K562 (cell line): ENCODE results near the gene ACP4. TPM values are rescaled to one million over a fixed set of nuclear protein-coding genes. Genes with fewer than 3 reads are reported as not detected.

Source experiments
- BACH1 ChIP-seq: fragments of 200-800 bp; sonication (Bioruptor generic); IDR thresholded peaks from 2 replicates; pipeline ENCODE4 v1.6.1; 2016; ENCODE audit warnings: missing genetic modification characterization, missing compliant biosample characterization
- CBX8 ChIP-seq: fragments of 200-600 bp; sonication (generic); IDR thresholded peaks from 2 replicates; pipeline ENCODE4 v1.6.1; 2012; ENCODE audit warnings: borderline replicate concordance, mixed run types, low read depth, mild to moderate bottlenecking, moderate library complexity, mixed read lengths, low read length, control low read depth, inconsistent platforms; ENCODE audit not compliant: poor library complexity, severe bottlenecking; ENCODE audit errors: extremely low read depth
- ETS2 ChIP-seq: IDR thresholded peaks from 2 replicates; pipeline ENCODE4 v1.6.1; 2016; ENCODE audit warnings: borderline replicate concordance, missing genetic modification characterization, mild to moderate bottlenecking, moderate library complexity, missing compliant biosample characterization; ENCODE audit not compliant: poor library complexity, severe bottlenecking
- KDM4B ChIP-seq, 2 experiments: fragments of 450-650 bp in 1 of 2; sonication (generic) in 1 of 2; IDR thresholded peaks; 2 replicates each; pipeline ENCODE4 v1.6.1; 2016 to 2017; ENCODE audit warnings: borderline replicate concordance in 2 of 2, antibody characterized with exemption in 1 of 2, low read depth in 1 of 2, mild to moderate bottlenecking in 1 of 2
- MXD1 ChIP-seq: fragments of 250-450 bp; sonication (Bioruptor Pico); IDR thresholded peaks from 2 replicates; pipeline ENCODE4 v1.8.0; 2021; ENCODE audit warnings: borderline replicate concordance, mild to moderate bottlenecking, moderate library complexity; ENCODE audit not compliant: poor library complexity, severe bottlenecking
- MYNN ChIP-seq, 2 experiments: sonication (generic); formaldehyde crosslinking in 1 of 2; IDR thresholded peaks; 2 replicates each; pipeline versions ENCODE4 v1.5.0 to v1.6.1; 2016 to 2020; ENCODE audit warnings: antibody characterized with exemption in 1 of 2, missing genetic modification reagents in 1 of 2
- NRF1 ChIP-seq, 2 experiments: fragments of 450-650 bp; IDR thresholded peaks in 1 of 2; conservative IDR thresholded peaks in 1 of 2; 2 replicates each; pipeline ENCODE4 v1.6.1; 2014; ENCODE audit warnings: mild to moderate bottlenecking in 2 of 2
- PHB ChIP-seq: fragments of 250-450 bp; sonication (Bioruptor Pico); IDR thresholded peaks from 2 replicates; pipeline ENCODE4 v1.5.0; 2021
- POU5F1 ChIP-seq: fragments of 150-350 bp; IDR thresholded peaks from 2 replicates; pipeline ENCODE4 v1.6.1; 2014; ENCODE audit warnings: borderline replicate concordance, low read length, low read depth, mild to moderate bottlenecking; ENCODE audit not compliant: partially characterized antibody
- ZNF224 ChIP-seq: sonication (generic); formaldehyde crosslinking; IDR thresholded peaks from 2 replicates; pipeline ENCODE4 v1.8.0; 2022; ENCODE audit warnings: mild to moderate bottlenecking, missing genetic modification reagents
- ZNF263 ChIP-seq: sonication (generic); formaldehyde crosslinking; IDR thresholded peaks from 2 replicates; pipeline ENCODE4 v1.8.0; 2022; ENCODE audit warnings: mild to moderate bottlenecking, missing genetic modification reagents, borderline replicate concordance
- ZNF57 ChIP-seq: fragments of 450-650 bp; formaldehyde crosslinking; IDR thresholded peaks from 2 replicates; pipeline ENCODE4 v1.4.0; 2020; ENCODE audit warnings: mild to moderate bottlenecking, moderate library complexity
- polyA plus RNA-seq, 8 experiments: library from polyadenylated mRNA; depleted of rRNA in 4 of 8; stranded (reverse) in 5 of 8; unstranded in 3 of 8; fragments of >200 nt; fragmentation: Nextera tagmentation in 2 of 8; fragmentation: Illumina TruSeq in 1 of 8; extraction: Ambion mirVana in 2 of 8; extraction: Trizol in 1 of 8; gene quantifications; 2 replicates each; pipeline versions ENCODE4 v1.2.1 to v1.2.3, GENCODE V29; 2011 to 2014; ENCODE audit warnings: inconsistent platforms in 1 of 8, missing spikeins in 1 of 8
- total RNA-seq, 7 experiments: library from RNA; depleted of rRNA in 6 of 7; stranded (reverse); fragments of >200 nt in 6 of 7; fragmentation: Illumina TruSeq in 2 of 7; extraction: Trizol in 2 of 7; gene quantifications; 2 replicates each; pipeline versions ENCODE4 v1.2.1 to v1.2.3, GENCODE V29; 2011 to 2021; ENCODE audit warnings: low replicate concordance in 1 of 7
- TF ChIP-seq, protein P1 (sequence below): fragments of 200-800 bp; sonication (Bioruptor generic); IDR thresholded peaks from 2 replicates; pipeline ENCODE4 v1.6.1; 2017; ENCODE audit warnings: missing genetic modification characterization, missing compliant biosample characterization
- TF ChIP-seq, protein P2 (sequence below): fragments of 200-400 bp; formaldehyde crosslinking; IDR thresholded peaks from 2 replicates; pipeline ENCODE4 v1.6.1; 2017; ENCODE audit warnings: mild to moderate bottlenecking, low read depth, low read length, moderate library complexity
- TF ChIP-seq, protein P3 (sequence below): fragments of 450-650 bp; formaldehyde crosslinking; IDR thresholded peaks from 2 replicates; pipeline ENCODE4 v1.4.0; 2020; ENCODE audit warnings: mild to moderate bottlenecking, moderate library complexity
- TF ChIP-seq, protein P4 (sequence below), 2 experiments: fragments of 450-650 bp in 1 of 2; IDR thresholded peaks; 2 replicates each; pipeline ENCODE4 v1.6.1; 2011 to 2017; ENCODE audit warnings: low read depth in 2 of 2, antibody characterized with exemption in 1 of 2, borderline replicate concordance in 1 of 2, low read length in 1 of 2, mild to moderate bottlenecking in 1 of 2, mixed read lengths in 1 of 2; ENCODE audit not compliant: control insufficient read depth in 1 of 2

Gene ACP4
- total and polyA plus RNA-seq, 9 of the 15 experiments (the other 6 are each of a cell fraction or from before 2014, with no cell fraction given) = not detected

DNA sequence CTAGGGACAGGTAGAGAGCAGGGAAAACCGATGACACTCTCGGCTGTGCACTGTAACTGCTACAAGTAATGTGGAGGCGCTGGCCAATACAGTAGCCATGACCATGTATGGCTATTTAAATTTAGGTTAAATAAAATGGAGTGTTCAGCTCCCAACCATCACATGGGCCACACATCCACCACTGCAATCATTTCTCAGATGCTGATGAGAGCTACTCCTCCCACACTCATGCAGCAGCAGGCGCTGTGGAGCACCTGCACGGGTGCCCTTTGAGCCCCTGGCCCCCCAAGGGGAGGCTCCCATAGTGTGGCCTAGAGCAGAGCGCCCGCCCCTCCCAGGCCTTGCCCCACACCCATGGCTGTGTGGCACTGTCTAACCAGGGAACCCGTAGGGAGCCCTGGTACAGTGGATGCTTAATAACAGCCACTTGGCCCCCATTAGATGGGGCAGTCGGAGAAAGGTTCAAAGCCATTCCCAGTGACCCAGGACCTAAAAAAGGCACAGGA lies 6.0 kb downstream of the ACP4 start (continued):
- TF ChIP-seq ZNF224 (no peak), KDM4B (IDR thresholded peaks at IDR 0.05; ENCODE audit: borderline replicate concordance in 2 of 2, low read depth in 1 of 2) (0 out of 4 replicates have a peak, but pooled peaks of 1 of the 2 experiments have one; percentile 16), ZNF263 (CRISPR knock-in tag) (0 out of 2 replicates have a peak, but pooled peaks have one; percentile 37), MXD1 (CRISPR knock-in tag) (no peak), CBX8 (no peak), BACH1 (tag) (no peak), PHB (CRISPR knock-in tag) (no peak), ETS2 (tag) (no peak), ZNF57 (CRISPR knock-in tag) (0 out of 2 replicates have a peak, but pooled peaks have one; percentile 17), MYNN (IDR thresholded peaks at IDR 0.05) (peak; percentile 13; the same call in 1 of the 2 replicates), MYNN (CRISPR knock-in tag; IDR thresholded peaks at IDR 0.05) (no peak), POU5F1 (no peak), NRF1 (conservative IDR thresholded peaks at IDR 0.05 in 1 of 2, IDR thresholded peaks at IDR 0.05 in 1 of 2) (no peak)
- TF ChIP-seq, protein P1, sequence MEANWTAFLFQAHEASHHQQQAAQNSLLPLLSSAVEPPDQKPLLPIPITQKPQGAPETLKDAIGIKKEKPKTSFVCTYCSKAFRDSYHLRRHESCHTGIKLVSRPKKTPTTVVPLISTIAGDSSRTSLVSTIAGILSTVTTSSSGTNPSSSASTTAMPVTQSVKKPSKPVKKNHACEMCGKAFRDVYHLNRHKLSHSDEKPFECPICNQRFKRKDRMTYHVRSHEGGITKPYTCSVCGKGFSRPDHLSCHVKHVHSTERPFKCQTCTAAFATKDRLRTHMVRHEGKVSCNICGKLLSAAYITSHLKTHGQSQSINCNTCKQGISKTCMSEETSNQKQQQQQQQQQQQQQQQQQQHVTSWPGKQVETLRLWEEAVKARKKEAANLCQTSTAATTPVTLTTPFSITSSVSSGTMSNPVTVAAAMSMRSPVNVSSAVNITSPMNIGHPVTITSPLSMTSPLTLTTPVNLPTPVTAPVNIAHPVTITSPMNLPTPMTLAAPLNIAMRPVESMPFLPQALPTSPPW (CRISPR knock-in tag) = 0 out of 2 replicates have a peak, but pooled peaks have one; percentile 6
- TF ChIP-seq, protein P2, sequence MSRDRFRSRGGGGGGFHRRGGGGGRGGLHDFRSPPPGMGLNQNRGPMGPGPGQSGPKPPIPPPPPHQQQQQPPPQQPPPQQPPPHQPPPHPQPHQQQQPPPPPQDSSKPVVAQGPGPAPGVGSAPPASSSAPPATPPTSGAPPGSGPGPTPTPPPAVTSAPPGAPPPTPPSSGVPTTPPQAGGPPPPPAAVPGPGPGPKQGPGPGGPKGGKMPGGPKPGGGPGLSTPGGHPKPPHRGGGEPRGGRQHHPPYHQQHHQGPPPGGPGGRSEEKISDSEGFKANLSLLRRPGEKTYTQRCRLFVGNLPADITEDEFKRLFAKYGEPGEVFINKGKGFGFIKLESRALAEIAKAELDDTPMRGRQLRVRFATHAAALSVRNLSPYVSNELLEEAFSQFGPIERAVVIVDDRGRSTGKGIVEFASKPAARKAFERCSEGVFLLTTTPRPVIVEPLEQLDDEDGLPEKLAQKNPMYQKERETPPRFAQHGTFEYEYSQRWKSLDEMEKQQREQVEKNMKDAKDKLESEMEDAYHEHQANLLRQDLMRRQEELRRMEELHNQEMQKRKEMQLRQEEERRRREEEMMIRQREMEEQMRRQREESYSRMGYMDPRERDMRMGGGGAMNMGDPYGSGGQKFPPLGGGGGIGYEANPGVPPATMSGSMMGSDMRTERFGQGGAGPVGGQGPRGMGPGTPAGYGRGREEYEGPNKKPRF = no peak
- TF ChIP-seq, protein P3, sequence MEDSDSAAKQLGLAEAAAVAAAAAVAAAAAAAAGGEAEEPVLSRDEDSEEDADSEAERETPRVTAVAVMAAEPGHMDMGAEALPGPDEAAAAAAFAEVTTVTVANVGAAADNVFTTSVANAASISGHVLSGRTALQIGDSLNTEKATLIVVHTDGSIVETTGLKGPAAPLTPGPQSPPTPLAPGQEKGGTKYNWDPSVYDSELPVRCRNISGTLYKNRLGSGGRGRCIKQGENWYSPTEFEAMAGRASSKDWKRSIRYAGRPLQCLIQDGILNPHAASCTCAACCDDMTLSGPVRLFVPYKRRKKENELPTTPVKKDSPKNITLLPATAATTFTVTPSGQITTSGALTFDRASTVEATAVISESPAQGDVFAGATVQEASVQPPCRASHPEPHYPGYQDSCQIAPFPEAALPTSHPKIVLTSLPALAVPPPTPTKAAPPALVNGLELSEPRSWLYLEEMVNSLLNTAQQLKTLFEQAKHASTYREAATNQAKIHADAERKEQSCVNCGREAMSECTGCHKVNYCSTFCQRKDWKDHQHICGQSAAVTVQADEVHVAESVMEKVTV (CRISPR knock-in tag) = no peak
- TF ChIP-seq, protein P4, sequence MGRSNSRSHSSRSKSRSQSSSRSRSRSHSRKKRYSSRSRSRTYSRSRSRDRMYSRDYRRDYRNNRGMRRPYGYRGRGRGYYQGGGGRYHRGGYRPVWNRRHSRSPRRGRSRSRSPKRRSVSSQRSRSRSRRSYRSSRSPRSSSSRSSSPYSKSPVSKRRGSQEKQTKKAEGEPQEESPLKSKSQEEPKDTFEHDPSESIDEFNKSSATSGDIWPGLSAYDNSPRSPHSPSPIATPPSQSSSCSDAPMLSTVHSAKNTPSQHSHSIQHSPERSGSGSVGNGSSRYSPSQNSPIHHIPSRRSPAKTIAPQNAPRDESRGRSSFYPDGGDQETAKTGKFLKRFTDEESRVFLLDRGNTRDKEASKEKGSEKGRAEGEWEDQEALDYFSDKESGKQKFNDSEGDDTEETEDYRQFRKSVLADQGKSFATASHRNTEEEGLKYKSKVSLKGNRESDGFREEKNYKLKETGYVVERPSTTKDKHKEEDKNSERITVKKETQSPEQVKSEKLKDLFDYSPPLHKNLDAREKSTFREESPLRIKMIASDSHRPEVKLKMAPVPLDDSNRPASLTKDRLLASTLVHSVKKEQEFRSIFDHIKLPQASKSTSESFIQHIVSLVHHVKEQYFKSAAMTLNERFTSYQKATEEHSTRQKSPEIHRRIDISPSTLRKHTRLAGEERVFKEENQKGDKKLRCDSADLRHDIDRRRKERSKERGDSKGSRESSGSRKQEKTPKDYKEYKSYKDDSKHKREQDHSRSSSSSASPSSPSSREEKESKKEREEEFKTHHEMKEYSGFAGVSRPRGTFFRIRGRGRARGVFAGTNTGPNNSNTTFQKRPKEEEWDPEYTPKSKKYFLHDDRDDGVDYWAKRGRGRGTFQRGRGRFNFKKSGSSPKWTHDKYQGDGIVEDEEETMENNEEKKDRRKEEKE (IDR thresholded peaks at IDR 0.05; ENCODE audit: borderline replicate concordance in 1 of 2, control insufficient read depth in 1 of 2, low read depth in 2 of 2, low read length in 1 of 2) = 0 out of 4 replicates have a peak, but pooled peaks of 1 of the 2 experiments have one; percentile 53
